Muscle of leg (tissue), 11 donors: ENCODE measurements around the gene CXCR3. TPM values are rescaled to one million over a fixed set of nuclear protein-coding genes. Genes with fewer than 3 reads are reported as not detected.

Experiments used
- DNase-seq: peaks from one replicate; pipeline ENCODE4 v3.0.0; 2013
- H3K27ac ChIP-seq: one replicate; pipeline ENCODE4 v1.5.1; 2013; ENCODE audit warnings: mild to moderate bottlenecking, low read length, control low read depth
- H3K27me3 ChIP-seq: one replicate; pipeline ENCODE4 v1.6.1; 2013; ENCODE audit warnings: low read length; ENCODE audit not compliant: control insufficient read depth, insufficient read depth
- H3K36me3 ChIP-seq: one replicate; pipeline ENCODE4 v1.6.1; 2013; ENCODE audit warnings: low read length; ENCODE audit not compliant: control insufficient read depth, insufficient read depth
- H3K4me1 ChIP-seq: one replicate; pipeline ENCODE4 v1.6.1; 2013; ENCODE audit warnings: low read length; ENCODE audit not compliant: control insufficient read depth, insufficient read depth
- H3K4me3 ChIP-seq: one replicate; pipeline ENCODE4 v1.5.1; 2013; ENCODE audit warnings: low read length, control low read depth
- H3K9me3 ChIP-seq: replicated peaks from 2 replicates; pipeline ENCODE4 v1.6.1; 2013; ENCODE audit warnings: low read depth, low read length; ENCODE audit not compliant: control insufficient read depth
- WGBS: methylation state at CpG from one replicate; pipeline ENCODE4 v1.1.5; 2013; ENCODE audit warnings: missing lambda C conversion rate; ENCODE audit not compliant: insufficient coverage; 5-methylcytosine and 5-hydroxymethylcytosine counted together
- polyA plus RNA-seq, 8 donors: library from polyadenylated mRNA; unstranded; fragments of 120-200 nt; gene quantifications; one replicate each; pipeline versions ENCODE4 v1.2.1 to v1.2.3, GENCODE V29; 2013; ENCODE audit warnings: inconsistent platforms in 1 of 8, low replicate concordance in 1 of 8; ENCODE audit not compliant: insufficient read length in 8 of 8, insufficient read depth in 1 of 8
- total RNA-seq: library from RNA; stranded (reverse); fragments of 120-200 nt; gene quantifications from one replicate; pipeline ENCODE4 v1.2.4, GENCODE V29; 2013

The CXCR3 gene
- total and polyA plus RNA-seq, 9 donors, result 0.08 to 0.23 (median 0.10) TPM; not detected in 3

- H3K27ac ChIP-seq, result peak overlapping the region; percentile 71
- WGBS, result 43% methylated on average over 6 of the region's 13 CpGs
- no peaks in the 10 kb centered on the region for H3K36me3 ChIP-seq
- no peaks in the 10 kb centered on the region for H3K9me3 ChIP-seq
- peaks cover 13% of the 10 kb centered on the region for H3K27me3 ChIP-seq
- H3K4me3 ChIP-seq, result no peak overlapping the region
- H3K4me1 ChIP-seq, result peaks cover 29% of the 10 kb centered on the region
- peak; percentile 95 for DNase-seq
Measured at GRCh38 chrX:71622576-71623450, 4.5 kb upstream of the CXCR3 start.

- H3K27me3 ChIP-seq, result peaks cover 13% of the 10 kb centered on the region
- no peaks in the 10 kb centered on the region for H3K36me3 ChIP-seq
- DNase-seq, result no peak
- 80% methylated on average over 6 of the region's 9 CpGs for WGBS
- H3K4me1 ChIP-seq, result peaks cover 29% of the 10 kb centered on the region
- H3K4me3 ChIP-seq, result no peak overlapping the region
- H3K9me3 ChIP-seq, result no peaks in the 10 kb centered on the region
- peak overlapping the region; percentile 71 for H3K27ac ChIP-seq
Measured at GRCh38 chrX:71622032-71622575, 3.8 kb upstream of the CXCR3 start.

- 41% methylated on average over 3 of the region's 6 CpGs for WGBS
- H3K36me3 ChIP-seq, result no peaks in the 10 kb centered on the region
- H3K4me3 ChIP-seq, result no peak overlapping the region
- H3K9me3 ChIP-seq, result no peaks in the 10 kb centered on the region
- no peak overlapping the region for H3K27ac ChIP-seq
- peaks cover 29% of the 10 kb centered on the region for H3K4me1 ChIP-seq
- peak; percentile 71 for DNase-seq
- H3K27me3 ChIP-seq, result peaks cover 12% of the 10 kb centered on the region
Measured at GRCh38 chrX:71621603-71622002, 3.3 kb upstream of the CXCR3 start.

- Histone ChIP-seq H3K27ac (no peak overlapping the region), H3K27me3 (peaks cover 10% of the 10 kb centered on the region), H3K36me3 (no peaks in the 10 kb centered on the region), H3K4me3 (no peak overlapping the region), H3K4me1 (peaks cover 29% of the 10 kb centered on the region), H3K9me3 (no peaks in the 10 kb centered on the region)
- DNase-seq, result no peak
- no CpG with 5 or more reads among the region's 1 CpG for WGBS
Measured at GRCh38 chrX:71619986-71620385, 1.7 kb upstream of the CXCR3 start.

GRCh38 chrX:71619193-71619592, 882 bp upstream of the CXCR3 start:
- peaks cover 29% of the 10 kb centered on the region for H3K4me1 ChIP-seq
- no peak overlapping the region for H3K4me3 ChIP-seq
- no peaks in the 10 kb centered on the region for H3K9me3 ChIP-seq
- peaks cover 11% of the 10 kb centered on the region for H3K27me3 ChIP-seq
- no peak overlapping the region for H3K27ac ChIP-seq
- 70% methylated on average over 2 of the region's 8 CpGs for WGBS
- no peak for DNase-seq
- peaks cover 4% of the 10 kb centered on the region for H3K36me3 ChIP-seq

DNA sequence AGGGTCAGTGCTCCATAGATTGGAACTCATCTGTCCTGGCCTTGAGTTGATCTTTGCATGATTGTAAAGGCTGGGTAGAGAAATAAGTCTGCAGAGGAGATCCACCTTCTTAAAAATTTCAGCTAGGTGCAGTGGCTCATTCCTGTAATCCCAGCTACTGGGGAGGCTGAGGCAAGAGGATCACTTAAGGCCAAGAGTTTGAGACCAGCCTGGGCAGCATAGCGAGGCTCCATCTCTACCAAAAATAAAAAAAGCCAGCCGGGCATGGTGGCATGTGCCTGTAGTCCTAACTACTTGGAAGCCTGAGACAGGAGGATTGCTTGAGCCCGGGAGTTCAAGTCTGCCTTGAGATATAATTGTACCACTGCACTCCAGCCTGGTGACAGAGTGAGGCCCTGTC, 476 bp upstream of the CXCR3 start:
- H3K4me1 ChIP-seq, result peaks cover 28% of the 10 kb centered on the region
- WGBS, result 60% methylated on average over 1 of the region's 3 CpGs
- H3K27me3 ChIP-seq, result peaks cover 13% of the 10 kb centered on the region
- H3K27ac ChIP-seq, result no peak overlapping the region
- no peak overlapping the region for H3K4me3 ChIP-seq
- no peak for DNase-seq
- H3K36me3 ChIP-seq, result peaks cover 5% of the 10 kb centered on the region
- H3K9me3 ChIP-seq, result no peaks in the 10 kb centered on the region

DNA sequence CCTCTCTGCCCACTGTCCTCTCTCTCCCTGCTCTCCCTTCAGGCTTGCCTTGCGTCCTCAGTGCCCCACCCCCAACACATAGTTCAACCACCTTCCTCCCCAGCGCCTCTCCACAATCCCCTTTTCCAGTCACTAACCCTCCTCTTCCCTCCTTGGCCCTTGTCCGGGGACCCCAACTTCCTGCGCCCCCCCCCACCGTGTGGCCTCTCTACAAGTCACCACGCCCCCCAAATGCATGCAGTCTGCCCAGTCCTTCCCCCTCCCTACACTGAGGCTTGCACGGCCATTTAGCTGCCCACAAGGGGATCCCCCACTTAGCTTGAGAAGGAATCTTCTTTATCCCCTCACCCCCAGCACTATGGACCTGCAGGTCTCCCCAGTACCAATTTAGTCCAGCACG, 569 bp downstream of the CXCR3 start:
- Histone ChIP-seq H3K9me3 (no peaks in the 10 kb centered on the region), H3K36me3 (peaks cover 5% of the 10 kb centered on the region), H3K4me1 (peaks cover 18% of the 10 kb centered on the region), H3K4me3 (no peak overlapping the region), H3K27me3 (peaks cover 13% of the 10 kb centered on the region), H3K27ac (no peak overlapping the region)
- 73% methylated on average over 5 of the region's 8 CpGs for WGBS
- no peak for DNase-seq

- 87% methylated on average over 34 of the region's 43 CpGs for WGBS
- Histone ChIP-seq H3K4me3 (no peak overlapping the region), H3K27ac (no peak overlapping the region), H3K27me3 (peaks cover 10% of the 10 kb centered on the region), H3K9me3 (no peaks in the 10 kb centered on the region), H3K36me3 (peaks cover 5% of the 10 kb centered on the region), H3K4me1 (peaks cover 10% of the 10 kb centered on the region)
- no peak for DNase-seq
Measured at GRCh38 chrX:71616672-71617529, 1.4 kb downstream of the CXCR3 start.

GRCh38 chrX:71615954-71616353, 2.4 kb downstream of the CXCR3 start:
- Histone ChIP-seq H3K9me3 (no peaks in the 10 kb centered on the region), H3K27me3 (peaks cover 8% of the 10 kb centered on the region), H3K36me3 (peaks cover 13% of the 10 kb centered on the region), H3K4me1 (peaks cover 4% of the 10 kb centered on the region), H3K27ac (no peak overlapping the region), H3K4me3 (no peak overlapping the region)
- no peak for DNase-seq
- WGBS, result 82% methylated on average over 10 of the region's 10 CpGs

GRCh38 chrX:71615056-71615455, 3.3 kb downstream of the CXCR3 start:
- peaks cover 6% of the 10 kb centered on the region for H3K27me3 ChIP-seq
- DNase-seq, result no peak
- no peak overlapping the region for H3K4me3 ChIP-seq
- peaks cover 4% of the 10 kb centered on the region for H3K4me1 ChIP-seq
- no peaks in the 10 kb centered on the region for H3K9me3 ChIP-seq
- WGBS, result 73% methylated on average over 3 of the region's 4 CpGs
- H3K27ac ChIP-seq, result no peak overlapping the region
- H3K36me3 ChIP-seq, result peaks cover 19% of the 10 kb centered on the region
